Skin epidermis (tissue), 12 donors: ENCODE data around the gene RGS17.
A peak's percentile ranks its signal among the peaks of the same experiment; 100 is the strongest.
"Not testable (repeated sequence)": the region's sequence is repeated elsewhere in the genome, so short reads cannot be mapped to it uniquely, and the experiment has no call there.

ENCODE experiments used
- H3K27ac ChIP-seq, 21 experiments: fragments of 200-600 bp; sonication (generic) in 11 of 21; one replicate each; pipeline ENCODE4 v1.5.0; 2020; ENCODE audit warnings: mild to moderate bottlenecking in 3 of 21, inconsistent platforms in 2 of 21, moderate library complexity in 2 of 21
- H3K4me3 ChIP-seq, 7 experiments: fragments of 200-600 bp; sonication (generic) in 2 of 7; one replicate each; pipeline ENCODE4 v1.5.0; 2020; ENCODE audit warnings: inconsistent platforms in 2 of 7, mild to moderate bottlenecking in 2 of 7, moderate library complexity in 1 of 7

Gene RGS17

DNA sequence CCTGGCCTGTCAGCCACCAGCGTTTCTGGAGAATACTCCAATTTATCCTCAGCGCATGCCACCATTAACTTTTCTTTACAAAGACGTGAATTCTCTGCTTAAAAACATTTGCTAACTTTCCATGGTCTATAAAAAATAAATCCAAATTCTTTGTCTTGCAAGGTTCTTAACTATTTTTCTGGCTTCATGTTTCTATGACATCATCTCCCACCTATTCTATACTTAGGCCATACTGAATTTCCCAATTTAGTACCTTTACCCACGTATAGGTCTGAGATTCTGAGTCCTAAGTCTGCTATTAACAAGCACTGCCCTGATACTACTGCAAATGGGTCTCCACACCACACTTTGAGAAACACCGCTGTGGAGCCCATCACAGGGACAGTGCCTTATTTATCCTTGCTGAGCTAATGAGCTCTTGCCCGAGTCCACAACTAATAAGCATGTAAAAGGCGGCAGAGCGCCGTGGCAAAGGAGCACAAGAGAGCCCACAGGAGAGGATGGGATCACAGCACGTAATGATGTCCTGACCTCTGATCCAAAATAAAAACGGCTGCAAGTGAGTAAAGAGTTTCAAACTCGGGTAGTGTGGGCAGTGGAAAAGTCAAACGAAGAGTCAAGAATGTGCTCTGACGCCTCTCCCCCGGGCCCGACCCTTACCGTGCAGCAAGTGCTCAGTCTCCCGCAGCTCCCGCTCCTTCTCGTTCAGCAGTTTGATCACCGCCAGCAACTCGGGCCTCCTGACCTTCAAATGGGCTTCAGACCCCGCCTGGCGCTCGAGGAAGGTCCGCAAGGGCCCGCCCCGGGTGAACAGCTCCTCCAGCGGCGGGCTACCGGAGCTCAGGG is 129.1 kb downstream of the RGS17 start:
- H3K27ac ChIP-seq, result peak overlapping the region in 20 of 21 experiments; percentile 70 to 92 (median 86)
- peak overlapping the region; percentile 54 to 84 (median 75) for H3K4me3 ChIP-seq

DNA sequence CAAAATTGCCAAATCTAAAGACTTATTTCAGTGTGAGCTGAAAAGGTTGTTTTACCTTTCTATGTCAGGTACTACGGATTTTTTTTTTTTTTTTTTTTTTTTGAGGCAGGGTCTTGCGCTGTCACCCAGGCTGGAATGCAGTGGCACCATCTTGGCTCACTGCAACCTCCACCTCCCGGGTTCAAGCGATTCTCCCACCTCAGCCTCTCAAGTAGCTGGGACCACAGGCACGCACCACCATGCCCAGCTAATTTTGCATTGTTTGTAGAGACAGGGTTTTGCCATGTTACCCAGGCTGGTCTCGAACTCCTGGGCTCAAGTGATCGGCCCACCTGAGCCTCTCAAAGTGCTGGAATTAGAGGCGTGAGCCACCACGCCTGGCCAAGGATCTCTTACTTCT is 130.3 kb downstream of the RGS17 start:
- not testable (repeated sequence) for H3K27ac ChIP-seq, H3K4me3 ChIP-seq

DNA sequence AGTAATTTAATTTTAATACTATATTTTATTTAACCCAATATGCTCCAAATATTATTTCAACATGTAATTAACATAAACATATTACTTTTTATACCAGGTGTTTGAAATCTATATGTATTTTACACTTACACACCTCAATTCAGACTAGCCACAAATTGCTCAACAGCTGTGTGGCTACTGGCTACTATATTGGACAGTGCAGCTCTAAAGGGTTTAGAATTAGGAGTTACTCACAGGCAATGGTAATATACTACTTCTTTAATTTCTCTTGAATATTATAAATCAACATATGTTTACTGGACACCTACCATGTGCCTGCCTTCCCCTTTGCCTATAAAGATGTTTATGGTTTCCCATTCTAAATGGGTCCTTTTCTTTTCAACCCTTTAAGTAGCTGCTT is 130.8 kb downstream of the RGS17 start:
- H3K27ac ChIP-seq, result no peak overlapping the region

DNA sequence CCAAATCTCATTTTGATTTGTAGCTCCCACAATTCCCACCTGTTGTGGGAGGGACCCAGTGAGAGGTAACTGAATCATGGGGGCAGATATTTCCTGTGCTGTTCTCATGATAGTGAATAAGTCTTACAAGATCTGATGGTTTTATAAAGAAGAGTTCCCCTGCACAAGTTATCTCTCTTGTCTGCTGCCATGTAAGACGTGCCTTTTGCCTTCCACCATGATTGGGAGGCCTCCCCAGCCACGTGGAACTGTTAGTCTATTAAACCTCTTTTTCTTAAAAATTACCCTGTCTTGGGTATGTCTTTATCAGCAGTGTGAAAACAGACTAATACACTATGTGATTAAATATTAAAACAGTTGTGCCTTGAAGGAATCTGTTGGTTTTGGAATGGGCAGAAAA is 131.5 kb downstream of the RGS17 start:
- H3K4me3 ChIP-seq, H3K27ac ChIP-seq: not testable (repeated sequence)

More for the DNA sequence above, 130.8 kb downstream of the RGS17 start:
- H3K4me3 ChIP-seq, result no peak overlapping the region

DNA sequence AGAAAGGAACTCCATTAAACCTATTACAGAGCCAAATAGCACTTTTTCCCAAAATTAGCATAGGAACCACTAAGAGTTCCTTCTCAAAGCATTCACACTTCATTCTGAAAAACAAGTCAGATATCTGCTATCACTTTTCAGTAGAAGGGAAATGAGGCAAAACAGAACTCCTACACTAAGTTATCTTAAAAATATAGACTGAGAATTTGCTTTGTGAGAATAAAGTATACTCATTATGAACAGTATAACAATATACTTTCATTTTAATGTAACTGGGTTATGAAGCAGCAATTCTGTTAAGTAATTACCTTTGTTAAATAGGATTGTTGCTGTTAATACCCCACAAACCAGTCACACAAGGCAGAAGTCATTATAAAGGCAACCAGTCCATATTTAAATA is 137.2 kb downstream of the RGS17 start:
- H3K4me3 ChIP-seq, result no peak overlapping the region
- H3K27ac ChIP-seq, result no peak overlapping the region

DNA sequence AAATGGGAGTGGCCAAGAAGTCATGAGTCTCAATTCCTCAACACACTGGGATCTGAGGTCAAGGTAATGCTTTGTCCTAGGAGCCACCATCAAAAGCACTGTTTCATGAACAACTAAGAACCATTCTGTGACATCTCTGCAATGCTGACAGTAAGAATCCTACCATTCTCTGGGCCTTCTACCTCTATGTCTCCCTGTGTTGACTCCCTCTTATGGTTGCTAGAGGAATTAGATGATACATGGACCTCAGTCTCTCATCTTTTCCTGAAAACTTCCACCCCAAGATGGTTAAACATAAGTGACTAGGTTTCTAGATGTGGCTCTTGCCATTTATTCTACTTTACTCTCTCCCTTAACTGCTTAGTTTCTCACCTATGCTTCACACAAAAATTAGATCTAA is 137.7 kb downstream of the RGS17 start:
- H3K4me3 ChIP-seq, result no peak overlapping the region
- H3K27ac ChIP-seq, result no peak overlapping the region

DNA sequence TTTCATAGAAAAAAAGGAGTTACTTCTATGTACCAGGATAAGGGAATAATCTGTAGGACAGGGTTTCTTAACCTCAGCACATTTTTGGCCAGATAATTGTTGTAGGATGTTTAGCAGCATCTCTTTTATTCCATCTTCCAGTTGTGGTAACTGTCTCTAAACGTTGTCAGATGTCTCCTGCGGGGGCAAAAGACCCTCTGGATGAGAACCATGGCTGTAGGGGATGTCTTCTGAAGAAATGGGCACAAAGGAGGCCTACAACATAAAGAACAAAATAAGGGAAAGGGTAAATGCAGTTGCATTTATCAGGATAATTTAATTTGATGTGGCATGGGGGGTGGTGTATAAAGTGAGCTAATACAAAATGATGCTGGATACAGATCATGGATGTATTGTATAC is 144.1 kb downstream of the RGS17 start:
- no peak overlapping the region for H3K4me3 ChIP-seq
- no peak overlapping the region for H3K27ac ChIP-seq

DNA sequence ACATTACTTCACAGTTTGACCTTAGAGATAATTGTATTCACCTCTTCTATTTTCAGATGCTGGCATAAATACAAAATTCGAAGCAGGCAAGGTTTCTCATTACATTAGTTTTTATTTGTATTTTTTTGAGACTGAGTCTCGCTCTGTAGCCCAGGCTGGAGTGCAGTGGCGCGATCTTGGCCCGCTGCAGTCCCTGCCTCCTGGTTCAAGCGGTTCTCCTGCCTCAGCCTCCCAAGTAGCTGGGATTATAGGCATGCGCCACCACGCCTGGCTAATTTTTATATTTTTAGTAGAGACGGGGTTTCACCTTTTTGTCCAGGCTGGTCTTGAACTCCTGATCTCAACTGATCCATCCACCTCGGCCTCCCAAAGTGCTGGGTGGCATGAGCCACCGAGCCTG is 145.8 kb downstream of the RGS17 start:
- H3K27ac ChIP-seq, result peak overlapping the region in 10 of 21 experiments; percentile 73 to 98 (median 88)
- not testable (repeated sequence) for H3K4me3 ChIP-seq

DNA sequence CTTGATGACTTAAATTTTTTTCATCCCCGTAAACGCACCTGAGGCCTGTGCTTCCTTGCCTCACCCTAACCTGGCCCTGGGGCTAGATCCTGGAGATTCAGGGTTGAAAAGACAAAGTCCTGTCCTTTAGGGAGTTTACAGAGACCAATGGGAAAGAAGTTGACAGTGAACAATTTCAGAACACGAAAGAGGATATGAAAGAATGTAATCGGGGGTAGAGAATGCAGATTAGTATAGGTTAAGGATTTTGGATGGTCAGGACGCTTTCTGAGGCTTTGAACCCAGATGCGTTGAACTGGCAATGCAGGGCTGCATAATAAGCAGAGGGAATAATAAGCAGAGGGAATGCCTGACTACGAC is 146.6 kb downstream of the RGS17 start:
- H3K27ac ChIP-seq, result peak overlapping the region in 19 of 21 experiments; percentile 73 to 98 (median 90)
- peak overlapping the region in 6 of 7 experiments; percentile 52 to 82 (median 76) for H3K4me3 ChIP-seq

- peak overlapping the region; percentile 10 to 98 (median 90) for H3K27ac ChIP-seq
- H3K4me3 ChIP-seq, result peak overlapping the region; percentile 52 to 82 (median 75)
These were observed 147.2 kb downstream of the RGS17 start for GRCh38 chr6:152983637-152984512.

GRCh38 chr6:152982904-152983636 is 148.0 kb downstream of the RGS17 start, which contains the start of gene FBXO5:
FBXO5 (minus strand) TSS chr6:152983041; CDS start chr6:152982959, 82 bp downstream.
- H3K27ac ChIP-seq, result peak within 1 kb of the TSS; percentile 10 to 98 (median 90)
- H3K4me3 ChIP-seq, result peak within 1 kb of the TSS; percentile 52 to 82 (median 75)

DNA sequence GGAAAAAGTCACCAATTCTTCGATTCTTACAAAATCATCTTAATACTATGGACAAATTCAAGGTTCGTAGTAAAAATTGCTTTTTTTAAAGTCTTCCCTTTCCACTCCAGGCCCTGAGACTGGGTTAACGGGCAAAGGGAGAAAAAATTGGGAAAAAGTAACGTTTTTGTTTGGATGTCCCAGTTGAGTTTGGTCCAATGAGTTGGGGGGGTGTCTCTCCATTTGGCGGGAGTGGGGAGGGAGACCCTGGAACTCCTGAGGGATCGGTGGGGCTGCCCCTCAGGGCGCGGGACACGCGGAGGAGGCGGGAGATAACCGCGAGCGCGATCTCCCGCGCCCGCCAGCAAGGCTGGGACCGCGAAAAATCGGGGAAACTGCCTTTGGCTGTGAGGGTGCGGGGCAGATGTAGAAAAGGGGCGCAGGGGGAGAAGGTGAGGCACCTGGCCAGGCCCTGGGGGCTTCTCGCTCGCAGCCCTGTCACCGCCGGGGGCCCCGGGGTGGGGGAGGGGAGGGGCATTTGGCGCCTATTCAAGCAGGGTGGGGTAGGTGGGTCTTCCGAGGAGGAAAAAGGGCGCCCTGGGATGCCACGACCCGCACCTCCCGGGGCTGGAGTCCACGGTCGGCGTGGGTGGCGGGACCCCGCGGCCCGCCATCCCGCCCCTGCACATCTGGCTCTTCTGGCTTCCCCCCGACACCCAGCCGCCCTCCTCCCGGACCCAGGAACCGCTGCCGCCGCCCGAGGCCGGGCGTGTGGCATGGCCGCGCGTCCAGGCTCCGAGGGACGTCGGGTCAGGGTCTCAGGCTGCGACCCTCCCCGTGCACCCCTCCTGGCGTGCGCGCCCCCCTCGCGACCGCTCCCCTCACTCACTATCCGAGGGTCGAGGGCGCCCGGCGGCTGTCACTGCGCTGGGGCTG is 148.8 kb downstream of the RGS17 start:
- peak overlapping the region in 6 of 21 experiments; percentile 3 to 94 (median 46) for H3K27ac ChIP-seq

DNA sequence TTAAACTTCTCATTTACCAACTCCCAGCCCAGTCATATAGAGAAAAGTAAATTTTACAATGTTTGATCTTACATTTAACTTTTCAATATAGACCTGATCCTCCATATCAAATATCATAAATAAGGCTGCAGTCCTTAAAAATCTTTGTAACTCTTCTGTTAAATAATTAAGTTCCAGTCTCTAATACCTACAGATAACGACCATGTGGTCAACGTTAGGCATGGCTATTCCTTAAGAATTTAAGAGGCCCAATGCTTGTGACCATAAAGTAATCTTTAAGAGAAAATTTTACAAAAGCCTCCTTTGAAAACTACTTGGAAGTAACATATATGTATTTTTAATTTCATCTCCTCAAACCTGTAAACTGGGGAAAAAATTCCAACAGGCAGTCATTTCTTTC is 149.9 kb downstream of the RGS17 start:
- peak overlapping the region in 3 of 7 experiments; percentile 55 to 82 (median 70) for H3K4me3 ChIP-seq

More for the DNA sequence above, 148.8 kb downstream of the RGS17 start:
- H3K4me3 ChIP-seq, result peak overlapping the region; percentile 52 to 82 (median 75)

GRCh38 chr6:152980656-152981055 is 150.4 kb downstream of the RGS17 start:
- Histone ChIP-seq H3K4me3 (no peak overlapping the region), H3K27ac (no peak overlapping the region)

More for the DNA sequence above, 149.9 kb downstream of the RGS17 start:
- no peak overlapping the region for H3K27ac ChIP-seq

DNA sequence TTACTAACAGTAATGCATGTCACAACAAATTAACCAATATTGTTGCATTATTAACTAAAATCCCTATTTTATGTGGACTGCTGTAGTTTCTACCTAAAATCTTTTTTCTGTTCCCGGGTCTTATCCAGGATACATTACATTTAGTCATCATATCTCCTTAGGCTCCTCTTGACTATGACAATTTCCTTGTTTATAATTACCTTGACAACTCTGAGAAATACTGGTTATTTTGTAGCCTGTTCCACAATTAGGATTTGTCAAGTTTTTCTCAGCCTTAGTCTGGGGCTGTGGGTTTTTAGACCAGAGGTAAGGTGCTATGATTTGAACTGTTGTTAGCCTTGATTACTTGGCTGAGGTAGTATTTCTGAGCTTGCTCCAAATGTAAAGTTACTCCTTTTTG is 152.0 kb downstream of the RGS17 start:
- Histone ChIP-seq H3K27ac (no peak overlapping the region), H3K4me3 (no peak overlapping the region)

GRCh38 chr6:152978058-152978457 is 153.0 kb downstream of the RGS17 start:
- H3K27ac ChIP-seq, result no peak overlapping the region
- no peak overlapping the region for H3K4me3 ChIP-seq

DNA sequence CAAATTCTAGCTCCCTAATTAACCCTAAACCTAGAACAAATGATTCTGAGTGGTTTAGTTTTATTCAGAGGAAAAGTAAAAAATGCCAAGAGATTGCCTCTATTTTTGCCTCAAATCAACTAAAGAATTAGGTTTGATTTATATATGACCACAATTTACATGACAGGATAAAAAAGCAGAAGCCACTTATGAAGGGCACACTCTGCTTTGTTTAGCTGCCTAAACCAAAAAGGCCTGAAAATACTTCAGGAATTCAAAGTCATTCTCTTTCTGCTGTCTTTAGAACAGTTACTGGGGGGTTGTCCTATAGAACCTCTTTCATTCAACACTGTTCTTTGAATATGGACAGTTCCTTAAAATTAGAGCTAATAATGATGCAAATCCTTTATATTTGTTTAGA is 153.5 kb downstream of the RGS17 start:
- H3K27ac ChIP-seq, result no peak overlapping the region
- no peak overlapping the region for H3K4me3 ChIP-seq

- Histone ChIP-seq H3K4me3 (no peak overlapping the region), H3K27ac (no peak overlapping the region)
These were observed 154.3 kb downstream of the RGS17 start for GRCh38 chr6:152976749-152977148.
